T-helper 17 cell (primary cell): ENCODE data around the gene PARD6B. TPM values are rescaled to one million over a fixed set of nuclear protein-coding genes. Genes with fewer than 3 reads are reported as not detected.
"Not testable (repeated sequence)": the region's sequence is repeated elsewhere in the genome, so short reads cannot be mapped to it uniquely, and the experiment has no call there.

Experiments used
- ATAC-seq: fragments of 150-1000 bp; cut with Tn5 transposase; 2 replicates; pipeline ENCODE4 v1.10.0; 2021; ENCODE audit warnings: mild to moderate bottlenecking, moderate library complexity
- DNase-seq, 3 donors: peaks; one replicate each; pipeline versions ENCODE4 v3.0.0 to v3.0.0-alpha.2; 2020 to 2021
- H3K9me3 ChIP-seq: one replicate; pipeline ENCODE4 v1.7.0; 2013; ENCODE audit warnings: low read length, mild to moderate bottlenecking; ENCODE audit not compliant: control insufficient read depth, poor library complexity, severe bottlenecking
- H3K27ac Mint-ChIP-seq: one replicate; pipeline ENCODE4 v1.8.0; 2022; ENCODE audit warnings: mild to moderate bottlenecking, moderate library complexity, mixed read lengths
- H3K27me3 Mint-ChIP-seq: one replicate; pipeline ENCODE4 v1.8.0; 2022; ENCODE audit warnings: mixed read lengths
- H3K36me3 Mint-ChIP-seq: one replicate; pipeline ENCODE4 v1.8.0; 2022; ENCODE audit warnings: low read depth, mixed read lengths
- H3K4me1 Mint-ChIP-seq: one replicate; pipeline ENCODE4 v1.8.0; 2022; ENCODE audit warnings: mild to moderate bottlenecking, mixed read lengths
- H3K4me3 Mint-ChIP-seq: one replicate; pipeline ENCODE4 v1.8.0; 2022; ENCODE audit warnings: mild to moderate bottlenecking, moderate library complexity, mixed read lengths
- total RNA-seq, 4 donors: library from RNA in 2 of 4; stranded (reverse) in 2 of 4; gene quantifications; one replicate each; pipeline ENCODE4 v1.2.3 and lab custom pipeline; 2022 to 2026

Gene PARD6B
- total RNA-seq, 2 donors from 2014 or later: 4.0 to 6.8 TPM

GRCh38 chr20:50693001-50693400 lies 38.4 kb upstream of the PARD6B start:
- peaks cover 50% of the 10 kb centered on the region for H3K27me3 Mint-ChIP-seq
- DNase-seq (no peak), ATAC-seq (no peak)
- peaks cover 5% of the 10 kb centered on the region for H3K36me3 Mint-ChIP-seq
- H3K27ac Mint-ChIP-seq: no peak overlapping the region
- H3K4me3 Mint-ChIP-seq: no peak overlapping the region
- H3K9me3 ChIP-seq: no peaks in the 10 kb centered on the region
- peaks cover 10% of the 10 kb centered on the region for H3K4me1 Mint-ChIP-seq

GRCh38 chr20:50694379-50695134 lies 36.8 kb upstream of the PARD6B start:
- Mint-ChIP-seq H3K27me3 (peaks cover 52% of the 10 kb centered on the region), H3K27ac (no peak overlapping the region), H3K4me1 (peaks cover 10% of the 10 kb centered on the region), H3K4me3 (no peak overlapping the region), H3K36me3 (peaks cover 6% of the 10 kb centered on the region)
- DNase-seq: no peak
- ATAC-seq: no peak
- H3K9me3 ChIP-seq: no peaks in the 10 kb centered on the region

DNA sequence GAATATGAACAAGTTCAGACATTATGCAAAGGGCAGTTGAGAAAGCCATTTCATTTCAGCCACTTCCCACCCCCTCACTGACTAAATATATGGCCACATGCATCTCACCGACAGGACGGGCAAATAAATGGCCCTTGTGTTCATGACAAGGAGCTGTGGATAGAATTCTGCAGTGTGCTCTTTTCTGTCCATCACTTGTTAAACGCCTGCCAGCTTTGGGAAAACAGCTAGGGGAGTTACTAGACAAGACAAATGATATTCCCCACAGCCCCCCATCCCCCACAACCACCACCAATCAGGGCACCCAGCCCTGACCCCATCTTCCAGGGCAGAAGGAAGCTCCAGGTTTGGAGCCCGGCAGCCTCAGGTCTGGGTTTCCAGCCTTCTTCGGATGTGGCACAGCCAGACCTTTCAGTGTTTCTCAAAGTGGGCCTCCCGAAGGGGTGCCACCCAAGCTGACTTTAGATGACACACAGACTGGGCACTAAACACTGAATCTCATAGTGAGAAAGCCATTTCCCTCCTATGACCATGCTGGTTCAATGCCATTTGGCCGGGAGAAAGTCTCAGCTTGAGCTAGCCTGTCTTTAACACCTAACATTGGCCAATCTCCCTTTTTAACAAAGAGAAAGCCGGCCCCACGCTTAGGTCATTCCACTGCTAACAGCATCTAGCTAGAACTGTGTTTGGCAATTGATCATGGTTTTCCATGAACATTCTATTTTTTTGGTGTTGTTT lies 36.1 kb upstream of the PARD6B start:
- Mint-ChIP-seq H3K4me1 (peaks cover 10% of the 10 kb centered on the region), H3K27ac (no peak overlapping the region), H3K36me3 (peaks cover 4% of the 10 kb centered on the region), H3K4me3 (no peak overlapping the region), H3K27me3 (peaks cover 50% of the 10 kb centered on the region)
- ATAC-seq (no peak), DNase-seq (no peak)
- no peaks in the 10 kb centered on the region for H3K9me3 ChIP-seq

- ATAC-seq, H3K27ac Mint-ChIP-seq, H3K36me3 Mint-ChIP-seq, H3K4me1 Mint-ChIP-seq, DNase-seq, H3K4me3 Mint-ChIP-seq, H3K9me3 ChIP-seq: not testable (repeated sequence)
- peaks cover 38% of the 10 kb centered on the region for H3K27me3 Mint-ChIP-seq
Measured at GRCh38 chr20:50698255-50698654, 33.1 kb upstream of the PARD6B start.

- no peak overlapping the region for H3K27ac Mint-ChIP-seq
- no peak overlapping the region for H3K4me3 Mint-ChIP-seq
- ATAC-seq (no peak), DNase-seq (no peak)
- H3K36me3 Mint-ChIP-seq: peaks cover 5% of the 10 kb centered on the region
- no peaks in the 10 kb centered on the region for H3K9me3 ChIP-seq
- peaks cover 44% of the 10 kb centered on the region for H3K27me3 Mint-ChIP-seq
- H3K4me1 Mint-ChIP-seq: no peaks in the 10 kb centered on the region
Measured at GRCh38 chr20:50699688-50700087, 31.7 kb upstream of the PARD6B start.

DNA sequence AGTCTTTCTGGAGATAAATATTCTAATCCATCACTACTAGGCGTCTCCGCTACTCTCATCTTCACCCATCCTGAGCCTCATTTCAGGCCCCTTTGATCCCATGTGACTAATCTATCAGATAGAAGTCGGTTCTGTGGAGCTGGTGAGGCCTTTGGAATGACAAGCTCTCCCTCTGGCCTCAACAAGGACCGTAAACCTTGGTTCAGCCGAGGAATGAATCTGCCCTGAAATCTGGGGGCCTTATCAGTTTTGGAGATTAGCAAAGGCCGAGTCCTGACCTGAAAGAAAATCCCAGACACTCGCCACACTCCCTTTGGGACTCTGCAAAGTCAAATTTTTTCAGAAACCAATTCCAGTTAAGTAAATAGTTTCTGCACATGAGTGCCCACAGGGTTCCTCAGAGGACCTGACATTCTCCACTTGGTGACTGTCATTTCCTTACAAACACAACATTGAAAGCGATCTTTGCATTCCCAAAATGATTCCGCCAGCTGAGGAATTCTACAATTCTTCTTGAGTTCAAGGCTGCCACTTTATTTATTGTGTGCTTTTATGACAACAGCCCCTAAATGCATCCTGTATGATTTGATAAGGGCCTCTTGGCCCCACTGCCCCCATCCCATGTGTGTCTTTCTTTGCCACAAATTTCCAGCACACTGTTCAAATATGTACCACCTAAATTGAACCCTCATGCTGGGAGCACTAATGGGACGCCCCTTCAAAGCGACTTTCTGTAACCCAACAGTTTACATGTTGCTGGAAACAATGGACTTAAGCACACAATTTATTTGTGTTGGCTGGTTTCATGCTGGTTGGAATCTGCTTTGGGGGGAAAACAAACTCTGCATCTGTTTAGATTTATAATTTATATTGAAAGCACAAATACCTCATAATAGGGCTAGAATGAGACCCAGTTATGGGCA lies 30.1 kb upstream of the PARD6B start:
- Mint-ChIP-seq H3K4me3 (no peak overlapping the region), H3K36me3 (peaks cover 5% of the 10 kb centered on the region), H3K27me3 (peaks cover 50% of the 10 kb centered on the region), H3K27ac (no peak overlapping the region), H3K4me1 (no peaks in the 10 kb centered on the region)
- DNase-seq: no peak
- no peak for ATAC-seq
- H3K9me3 ChIP-seq: no peaks in the 10 kb centered on the region

- not testable (repeated sequence) for H3K36me3 Mint-ChIP-seq, H3K9me3 ChIP-seq, H3K4me3 Mint-ChIP-seq, H3K4me1 Mint-ChIP-seq, DNase-seq, H3K27ac Mint-ChIP-seq, ATAC-seq
- peaks cover 50% of the 10 kb centered on the region for H3K27me3 Mint-ChIP-seq
Measured at GRCh38 chr20:50703651-50704438, 27.5 kb upstream of the PARD6B start.

DNA sequence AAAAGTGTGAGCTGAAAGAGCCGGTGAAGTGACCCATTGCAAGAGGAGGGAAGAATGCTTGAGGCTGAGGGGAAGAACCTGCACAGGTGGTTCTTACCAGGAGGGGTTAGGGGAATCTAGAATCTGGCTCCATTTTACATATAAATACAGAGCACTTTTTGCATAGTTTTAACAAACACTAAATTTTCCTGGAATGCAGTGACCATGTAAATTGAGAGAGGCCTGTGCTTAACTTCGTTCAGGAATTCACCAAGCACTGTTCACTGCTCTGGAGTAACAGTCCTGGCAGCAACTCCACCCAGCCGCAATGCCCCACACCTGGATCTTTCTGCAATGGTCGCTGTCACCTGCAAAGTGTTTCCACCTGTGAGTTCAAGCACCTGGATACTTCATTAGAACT lies 26.9 kb upstream of the PARD6B start:
- Mint-ChIP-seq H3K27ac (no peak overlapping the region), H3K4me1 (no peaks in the 10 kb centered on the region), H3K27me3 (peaks cover 47% of the 10 kb centered on the region), H3K4me3 (no peak overlapping the region), H3K36me3 (peaks cover 4% of the 10 kb centered on the region)
- no peaks in the 10 kb centered on the region for H3K9me3 ChIP-seq
- DNase-seq (no peak), ATAC-seq (no peak)

DNA sequence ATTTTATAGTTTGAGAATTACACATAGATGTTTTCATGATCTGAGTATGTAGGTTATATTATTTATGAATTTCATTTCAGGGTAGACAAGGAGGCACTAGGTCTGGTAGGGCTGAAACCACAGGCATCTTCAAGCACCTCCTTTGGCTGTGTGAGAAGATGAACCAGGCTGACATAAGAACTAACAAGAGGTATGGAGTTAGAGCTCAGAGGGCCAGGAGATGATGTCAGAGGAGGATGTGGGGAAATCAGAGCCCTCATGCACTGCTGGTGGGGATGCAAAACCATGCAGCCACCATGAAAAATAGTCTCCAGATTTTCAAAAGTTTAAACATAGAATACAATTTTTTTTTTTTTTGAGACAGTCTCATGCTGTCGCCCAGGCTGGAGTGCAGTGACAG lies 26.4 kb upstream of the PARD6B start:
- H3K4me1 Mint-ChIP-seq: no peaks in the 10 kb centered on the region

DNA sequence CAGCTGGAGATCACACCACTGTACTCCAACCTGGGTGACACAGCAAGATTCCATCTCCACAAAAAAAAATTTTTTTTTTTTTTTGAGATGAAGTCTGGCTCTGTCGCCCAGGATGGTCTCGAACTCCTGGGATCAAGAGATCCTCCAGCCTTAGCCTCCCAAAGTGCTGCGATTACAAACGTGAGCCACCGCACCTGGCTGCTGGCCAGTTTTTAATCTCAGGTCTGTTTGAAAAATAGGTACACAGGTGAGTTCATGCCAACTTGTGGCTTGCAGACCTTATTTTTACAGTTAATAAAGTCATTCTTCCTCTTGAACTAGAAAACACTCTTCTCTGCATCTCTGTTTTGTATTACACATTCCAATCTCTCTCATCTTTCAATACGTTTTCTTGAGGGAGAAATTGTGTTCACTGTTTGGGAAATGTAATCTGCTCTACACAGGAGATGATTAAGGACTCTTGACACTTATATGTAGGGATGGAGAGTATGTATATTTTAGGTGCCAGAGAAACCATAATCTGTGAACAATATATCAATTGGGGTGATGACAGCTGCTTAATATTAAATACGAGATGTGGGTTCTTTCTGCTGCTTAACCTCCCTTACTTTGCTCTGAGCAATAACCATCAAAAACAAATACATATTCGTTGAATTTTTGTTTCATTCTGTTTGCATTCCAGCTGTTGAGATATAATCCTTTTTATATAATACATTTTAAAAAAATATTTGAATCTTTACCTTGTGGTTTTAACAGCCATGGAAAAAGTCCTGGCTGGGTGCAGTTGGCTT lies 22.3 kb upstream of the PARD6B start:
- ATAC-seq: no peak
- H3K36me3 Mint-ChIP-seq: peaks cover 3% of the 10 kb centered on the region
- DNase-seq: no peak

More for the DNA sequence above, 26.4 kb upstream of the PARD6B start:
- Mint-ChIP-seq H3K27me3 (peaks cover 43% of the 10 kb centered on the region), H3K4me3 (no peak overlapping the region), H3K36me3 (peaks cover 4% of the 10 kb centered on the region), H3K27ac (no peak overlapping the region)
- H3K9me3 ChIP-seq: no peaks in the 10 kb centered on the region
- ATAC-seq (no peak), DNase-seq (no peak)

GRCh38 chr20:50709636-50709973 lies 21.8 kb upstream of the PARD6B start:
- DNase-seq: no peak
- Mint-ChIP-seq H3K36me3 (peaks cover 3% of the 10 kb centered on the region), H3K27me3 (peaks cover 58% of the 10 kb centered on the region), H3K4me1 (peaks cover 3% of the 10 kb centered on the region), H3K27ac (no peak overlapping the region), H3K4me3 (no peak overlapping the region)
- ATAC-seq: no peak
- no peaks in the 10 kb centered on the region for H3K9me3 ChIP-seq

More for the DNA sequence above, 22.3 kb upstream of the PARD6B start:
- no peak overlapping the region for H3K27ac Mint-ChIP-seq
- H3K4me1 Mint-ChIP-seq: peaks cover 3% of the 10 kb centered on the region
- no peaks in the 10 kb centered on the region for H3K9me3 ChIP-seq
- H3K4me3 Mint-ChIP-seq: no peak overlapping the region
- peaks cover 60% of the 10 kb centered on the region for H3K27me3 Mint-ChIP-seq

DNA sequence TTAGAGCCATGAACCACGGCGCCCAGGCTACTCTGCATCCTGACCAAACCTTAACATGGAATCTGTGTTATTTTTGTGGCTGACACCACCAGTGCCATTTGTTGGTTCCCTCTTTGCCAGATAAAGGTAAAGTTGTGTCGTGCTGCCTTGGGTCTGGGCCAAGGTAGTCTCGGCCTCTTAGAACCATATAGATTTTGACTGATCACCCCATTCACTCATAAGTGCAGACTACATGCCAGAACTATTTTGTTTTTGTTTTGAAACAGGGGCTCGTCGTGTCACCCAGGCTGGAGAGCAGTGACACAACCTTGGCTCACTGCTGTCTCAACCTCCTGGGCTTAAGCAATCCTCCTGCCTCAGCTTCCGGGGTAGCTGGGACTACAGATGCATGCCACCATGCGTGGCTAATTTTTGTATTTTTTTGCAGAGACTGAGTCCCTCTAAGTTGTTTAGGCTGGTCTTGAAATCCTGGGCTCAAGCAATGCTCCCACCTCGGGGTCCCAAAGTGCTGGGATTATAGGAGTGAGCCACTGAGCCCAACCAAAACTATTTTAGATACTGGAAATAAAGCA lies 20.8 kb upstream of the PARD6B start:
- no peaks in the 10 kb centered on the region for H3K9me3 ChIP-seq
- DNase-seq: no peak
- ATAC-seq: no peak
- H3K4me1 Mint-ChIP-seq: peaks cover 3% of the 10 kb centered on the region
- peaks cover 49% of the 10 kb centered on the region for H3K27me3 Mint-ChIP-seq
- no peak overlapping the region for H3K4me3 Mint-ChIP-seq
- H3K36me3 Mint-ChIP-seq: peaks cover 3% of the 10 kb centered on the region
- no peak overlapping the region for H3K27ac Mint-ChIP-seq
